C1 segment of cervical spinal cord (tissue), 14 donors: Measurements from ENCODE around the gene PFN3.

Experiments used
- DNase-seq, 14 donors: peaks; one replicate each; lab custom pipeline; 2025; lab: John Stamatoyannopoulos, UW

Gene PFN3

DNA sequence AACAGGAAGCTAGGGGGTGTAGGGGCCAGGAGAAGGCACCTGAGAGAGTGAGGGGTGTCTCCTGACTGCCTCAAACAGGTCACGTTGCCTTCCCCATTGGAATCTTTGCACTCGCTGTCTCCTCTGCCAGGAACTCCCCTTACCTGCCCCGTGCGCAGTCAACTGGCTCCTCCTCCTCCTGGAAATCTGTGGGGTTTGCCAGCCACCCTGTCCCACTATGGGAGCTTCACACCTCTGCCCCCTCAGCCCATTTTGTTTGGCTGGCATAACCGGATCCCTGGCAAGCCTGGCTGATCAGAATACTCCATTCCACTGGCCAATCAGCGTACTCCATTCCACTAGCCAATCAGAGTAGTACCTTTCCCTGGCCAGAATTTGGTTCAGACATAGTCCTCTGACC is 26.7 kb downstream of the PFN3 start:
- no peak for DNase-seq

DNA sequence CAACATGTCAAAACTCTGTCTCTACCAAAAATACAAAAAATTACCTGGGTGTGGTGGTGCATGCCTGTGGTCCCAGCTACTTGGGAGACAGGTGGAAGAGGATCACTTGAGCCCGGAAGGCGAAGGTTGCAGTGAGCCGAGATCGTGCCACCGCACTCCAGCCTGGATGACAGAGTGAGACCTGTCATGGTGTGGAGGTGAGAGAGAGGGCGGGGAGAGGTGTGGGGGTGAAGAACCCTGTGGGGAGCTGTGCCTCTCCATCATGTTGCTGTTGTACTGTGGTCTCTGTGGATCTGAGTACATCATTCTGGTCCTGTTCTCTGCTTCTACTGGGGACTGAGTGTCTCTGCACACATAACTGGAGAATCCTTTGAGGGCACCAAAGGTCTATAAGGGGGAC is 27.6 kb downstream of the PFN3 start:
- DNase-seq = no peak

DNA sequence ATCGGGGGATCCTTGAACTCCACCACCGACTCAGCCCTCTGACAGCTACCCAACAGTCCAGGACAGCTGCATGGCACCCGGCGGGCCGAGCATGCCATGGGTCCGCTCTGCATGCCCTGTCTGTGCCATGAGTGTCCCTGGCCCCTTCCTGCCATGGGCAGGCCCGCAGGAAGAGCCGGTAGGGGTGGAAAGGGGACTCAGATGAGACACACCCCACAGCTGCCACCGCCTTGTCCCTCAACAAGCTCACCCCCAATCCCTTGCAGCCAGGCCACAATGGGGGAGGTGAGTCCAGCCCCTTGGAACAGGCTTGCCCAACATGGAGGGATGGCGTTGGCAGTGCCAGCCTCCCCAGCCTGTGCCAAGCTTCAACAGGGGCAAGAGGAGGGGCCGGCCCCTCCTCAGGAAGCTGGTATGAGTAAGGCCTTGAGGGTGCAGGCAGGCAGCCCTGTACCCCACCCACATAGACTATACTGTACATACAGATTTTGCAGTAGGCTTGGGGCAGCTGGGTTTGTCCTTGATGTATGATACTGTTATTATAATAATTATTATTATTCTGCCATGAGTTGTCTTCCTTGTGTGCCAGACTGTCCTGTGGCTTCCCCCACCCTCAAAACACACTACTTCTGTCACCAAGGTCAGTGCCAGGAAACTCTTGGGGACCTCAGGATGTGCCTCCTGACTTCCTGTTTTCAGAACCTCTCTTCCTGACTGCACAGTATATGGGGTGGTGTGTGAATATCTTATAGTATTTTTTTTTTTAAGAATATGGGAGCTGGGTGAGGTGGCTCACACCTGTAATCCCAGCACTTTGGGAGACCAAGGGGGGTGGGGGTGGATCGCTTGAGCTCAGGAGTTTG is 28.2 kb downstream of the PFN3 start:
- no peak for DNase-seq

DNA sequence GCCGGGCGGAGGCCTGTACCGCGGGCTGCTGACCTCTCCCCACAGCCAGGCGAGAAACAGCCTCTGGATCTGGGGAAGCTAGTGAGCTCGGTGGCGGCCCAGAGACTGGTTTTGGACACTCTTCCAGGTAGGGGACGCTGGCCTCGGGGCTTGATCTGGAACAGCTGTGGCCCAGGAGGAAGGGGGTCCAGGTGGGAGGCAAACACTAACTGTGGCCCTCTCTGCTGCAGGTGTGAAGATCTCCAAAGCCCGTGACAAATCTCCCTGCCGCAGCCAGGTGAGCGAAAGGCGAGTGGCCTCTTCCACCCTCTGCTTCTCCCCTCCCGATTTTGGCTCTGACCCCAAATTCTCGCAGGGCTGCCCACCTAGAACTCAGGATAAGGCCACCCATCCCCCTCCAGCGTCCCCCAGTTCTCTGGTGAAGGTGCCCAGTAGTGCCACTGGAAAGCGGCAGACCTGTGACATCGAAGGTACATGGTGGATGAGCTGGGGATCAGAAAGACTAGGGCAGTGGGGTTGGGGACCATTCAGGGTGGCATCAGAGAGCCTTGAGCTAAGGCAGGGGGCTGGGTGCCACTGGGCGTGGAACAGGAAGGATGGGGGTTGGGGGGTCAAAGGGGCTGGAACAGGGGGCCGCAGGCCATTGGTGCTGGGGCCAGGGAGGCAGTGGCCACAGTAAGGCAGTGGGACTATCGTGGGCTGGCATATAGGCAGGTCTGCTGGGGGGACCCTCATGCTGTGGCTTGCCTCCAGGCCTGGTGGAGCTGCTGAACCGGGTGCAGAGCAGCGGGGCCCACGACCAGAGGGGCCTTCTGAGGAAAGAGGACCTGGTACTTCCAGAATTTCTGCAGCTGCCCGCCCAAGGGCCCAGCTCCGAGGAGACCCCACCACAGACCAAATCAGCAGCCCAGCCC is 29.1 kb downstream of the PFN3 start:
- DNase-seq = no peak

DNA sequence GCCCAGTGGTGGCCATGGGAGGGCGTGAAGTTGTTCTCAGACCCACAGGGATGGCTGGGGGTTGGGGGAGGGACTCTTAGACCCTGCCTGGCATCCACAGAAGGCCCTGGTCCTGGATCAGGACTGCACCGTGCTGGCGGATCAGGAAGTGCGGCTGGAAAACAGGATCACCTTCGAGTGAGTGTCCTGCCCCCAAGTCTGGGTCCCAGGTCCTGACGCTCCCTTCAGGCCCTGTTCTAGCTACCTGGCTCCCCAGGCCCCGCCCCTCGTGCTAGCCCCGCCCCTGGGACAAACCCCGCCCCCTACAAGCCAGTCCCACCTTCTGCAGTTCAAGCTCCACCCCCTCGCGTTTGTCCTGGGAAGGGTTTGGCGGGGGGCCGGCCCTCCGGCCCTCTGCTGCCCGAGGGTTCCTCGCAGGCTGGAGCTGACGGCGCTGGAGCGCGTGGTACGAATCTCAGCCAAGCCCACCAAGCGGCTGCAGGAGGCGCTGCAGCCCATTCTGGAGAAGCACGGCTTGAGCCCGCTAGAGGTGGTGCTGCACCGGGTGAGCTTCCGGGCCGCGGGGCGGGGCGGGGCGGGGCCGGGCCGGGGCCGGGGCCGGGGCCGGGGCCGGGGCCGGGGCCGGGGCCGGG is 29.9 kb downstream of the PFN3 start:
- DNase-seq = peak in 6 of 14 donors; percentile 5 to 72 (median 28)

DNA sequence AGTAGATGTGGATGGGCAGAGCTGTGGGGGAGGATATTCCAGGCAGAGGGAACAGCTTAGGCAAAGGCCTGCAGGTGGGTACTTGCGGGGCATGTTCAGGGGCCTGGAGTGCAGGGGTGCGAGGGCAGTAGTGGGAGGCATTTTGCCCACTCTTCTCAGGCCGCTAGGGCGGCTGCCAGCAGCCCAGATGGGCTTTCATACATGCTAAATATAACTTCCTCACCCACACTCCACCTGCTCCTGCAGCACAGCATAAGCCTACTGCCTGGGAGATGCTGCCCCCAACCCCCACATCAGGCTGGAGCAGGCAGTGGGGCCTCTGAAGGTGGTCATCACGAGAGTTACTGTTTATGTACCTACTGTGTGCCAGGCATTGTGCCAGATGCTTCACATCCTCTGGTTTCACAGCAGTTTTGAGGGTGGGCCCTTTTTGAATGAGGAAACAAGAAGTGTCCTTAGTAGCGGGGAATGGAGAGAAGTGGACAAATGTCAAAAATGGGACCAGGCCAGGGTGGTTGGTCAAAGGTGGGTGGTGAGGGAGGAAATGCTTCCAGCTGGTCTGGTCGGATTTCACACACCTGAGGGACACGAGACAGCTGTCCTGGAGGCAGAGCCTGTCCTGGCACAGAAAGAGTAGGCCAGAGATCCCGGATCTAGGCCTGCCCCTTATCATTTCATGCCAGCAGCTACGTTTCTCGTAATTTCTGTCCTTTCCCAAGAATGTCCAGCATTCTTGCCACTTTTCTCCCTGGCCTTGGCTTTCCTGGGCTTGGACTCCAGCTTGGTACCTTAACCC is 30.6 kb downstream of the PFN3 start:
- DNase-seq = no peak

DNA sequence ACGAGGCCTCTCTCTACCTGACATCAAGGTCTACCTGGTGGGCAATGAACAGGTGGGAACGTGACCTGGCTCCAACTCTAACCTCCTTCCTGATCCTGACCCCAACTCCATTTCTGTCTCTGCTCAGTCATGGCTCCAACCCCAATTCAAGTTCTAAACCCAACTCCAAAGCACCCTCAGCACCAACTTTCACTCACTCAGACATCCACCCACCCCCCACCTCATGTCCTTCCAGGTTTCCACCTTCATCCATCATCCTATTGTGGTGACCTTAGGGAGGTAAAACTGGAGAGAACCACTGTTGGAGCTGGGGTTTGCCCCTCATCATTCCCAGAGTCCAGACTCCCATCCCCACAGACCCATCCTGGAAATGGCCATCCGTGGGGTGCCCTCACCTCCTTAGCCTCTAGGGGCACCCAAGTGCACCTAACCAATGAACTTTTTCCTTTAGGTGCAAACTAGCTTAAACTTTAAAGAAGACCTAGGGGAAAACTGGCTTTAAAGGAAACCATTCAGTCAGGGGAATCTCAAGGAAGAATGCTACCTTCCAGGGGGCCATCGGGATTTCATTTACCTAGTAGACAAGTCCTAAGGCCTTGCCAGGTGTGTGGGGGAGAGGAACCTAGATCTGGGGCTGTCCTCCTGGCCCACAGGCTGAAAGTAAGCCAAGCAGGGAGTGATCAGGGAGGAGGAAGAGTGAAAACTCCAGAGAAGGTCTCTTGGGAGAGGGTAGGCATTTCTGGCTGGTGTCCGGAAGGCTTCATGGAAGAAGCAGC is 31.4 kb downstream of the PFN3 start:
- DNase-seq = no peak

DNA sequence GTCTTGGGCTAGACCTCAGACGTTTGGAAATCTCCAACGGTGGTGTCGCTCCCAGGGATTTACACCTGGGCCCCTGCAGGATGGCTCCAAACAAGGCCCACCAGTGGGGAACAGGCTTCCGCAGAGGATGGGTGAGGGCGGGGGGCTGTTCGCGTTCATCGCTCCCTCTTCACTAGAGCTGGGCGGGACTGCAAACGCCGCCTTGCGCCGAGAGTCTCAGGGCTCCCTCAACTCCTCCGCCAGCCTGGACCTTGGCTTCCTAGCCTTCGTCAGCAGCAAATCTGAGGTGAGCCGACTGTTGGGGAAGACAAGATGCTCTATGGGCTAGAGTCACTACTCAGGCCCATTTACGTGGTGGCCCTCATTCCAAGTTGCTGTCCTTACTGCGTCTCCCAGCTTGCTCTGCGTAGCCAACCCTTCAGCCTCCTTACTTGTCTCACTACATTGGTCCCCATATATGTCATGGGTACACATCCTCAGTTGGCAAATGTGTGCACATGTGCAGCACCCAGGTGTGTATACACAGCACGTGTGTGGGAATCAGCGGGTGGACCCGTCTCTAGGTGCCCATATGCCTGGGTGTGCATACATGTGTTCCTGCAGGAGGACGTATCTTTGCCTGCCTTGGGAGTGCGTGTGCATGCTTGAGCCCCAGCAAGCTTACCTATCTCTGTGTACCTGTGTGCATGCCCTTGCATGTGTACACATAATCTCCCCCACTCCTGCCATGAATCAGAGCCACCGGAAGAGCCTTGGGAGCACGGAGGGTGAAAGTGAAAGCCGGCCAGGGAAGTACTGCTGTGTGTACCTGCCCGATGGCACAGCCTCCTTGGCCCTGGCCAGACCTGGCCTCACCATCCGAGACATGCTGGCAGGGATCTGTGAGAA is 32.2 kb downstream of the PFN3 start:
- no peak for DNase-seq

DNA sequence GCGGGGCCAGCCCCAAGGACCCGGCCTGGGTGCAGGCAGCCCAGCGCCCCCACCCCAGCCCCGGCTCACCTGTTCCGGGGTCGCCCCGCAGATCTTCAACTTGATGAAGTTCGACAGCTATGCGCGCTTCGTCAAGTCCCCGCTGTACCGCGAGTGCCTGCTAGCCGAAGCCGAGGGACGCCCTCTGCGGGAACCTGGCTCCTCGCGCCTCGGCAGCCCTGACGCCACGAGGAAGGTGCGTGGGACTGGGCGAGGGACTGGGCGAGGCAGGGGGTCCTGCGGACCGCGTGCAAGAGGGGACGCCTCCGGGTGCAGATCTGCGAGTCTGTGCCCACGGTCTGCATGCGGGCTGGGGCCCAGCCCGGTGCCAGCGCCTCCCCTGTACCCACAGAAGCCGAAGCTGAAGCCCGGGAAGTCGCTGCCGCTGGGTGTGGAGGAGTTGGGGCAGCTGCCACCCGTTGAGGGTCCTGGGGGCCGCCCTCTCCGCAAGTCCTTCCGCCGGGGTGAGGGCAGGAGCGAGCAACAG is 33.1 kb downstream of the PFN3 start:
- no peak for DNase-seq

DNA sequence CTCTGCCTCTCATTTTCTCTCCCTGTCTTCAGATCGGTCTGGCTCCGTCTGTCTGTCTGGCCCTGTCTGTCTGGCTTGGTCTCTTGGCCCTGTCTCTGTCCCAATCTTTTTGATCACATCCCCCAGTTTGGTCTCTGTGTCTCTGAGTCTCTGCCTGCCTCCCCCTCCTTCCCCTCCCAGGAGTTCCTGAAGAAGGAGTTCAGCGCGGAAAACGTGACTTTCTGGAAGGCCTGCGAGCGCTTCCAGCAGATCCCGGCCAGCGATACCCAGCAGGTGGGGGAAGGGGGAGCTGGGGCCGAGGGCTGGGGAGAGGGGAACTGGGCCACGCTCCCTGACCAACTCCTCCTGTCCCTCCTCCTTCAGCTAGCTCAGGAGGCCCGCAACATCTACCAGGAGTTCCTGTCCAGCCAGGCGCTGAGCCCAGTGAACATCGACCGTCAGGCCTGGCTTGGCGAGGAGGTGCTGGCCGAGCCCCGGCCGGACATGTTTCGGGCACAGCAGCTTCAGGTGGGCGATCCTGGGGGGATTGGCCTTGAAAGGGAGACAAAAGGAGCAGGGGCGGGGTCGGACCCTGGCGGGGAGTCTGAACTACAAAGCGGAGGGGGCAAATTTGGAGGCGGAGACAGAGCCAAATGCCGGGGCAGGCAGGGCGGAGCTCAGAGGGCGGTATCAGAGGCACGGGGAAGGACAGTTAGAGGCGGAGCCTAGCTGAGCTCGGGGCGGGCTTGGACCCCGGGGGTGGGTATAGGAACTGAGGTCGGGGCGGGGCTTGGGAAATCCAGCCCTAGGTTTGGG is 33.7 kb downstream of the PFN3 start:
- peak in 9 of 14 donors; percentile 10 to 56 (median 28) for DNase-seq

DNA sequence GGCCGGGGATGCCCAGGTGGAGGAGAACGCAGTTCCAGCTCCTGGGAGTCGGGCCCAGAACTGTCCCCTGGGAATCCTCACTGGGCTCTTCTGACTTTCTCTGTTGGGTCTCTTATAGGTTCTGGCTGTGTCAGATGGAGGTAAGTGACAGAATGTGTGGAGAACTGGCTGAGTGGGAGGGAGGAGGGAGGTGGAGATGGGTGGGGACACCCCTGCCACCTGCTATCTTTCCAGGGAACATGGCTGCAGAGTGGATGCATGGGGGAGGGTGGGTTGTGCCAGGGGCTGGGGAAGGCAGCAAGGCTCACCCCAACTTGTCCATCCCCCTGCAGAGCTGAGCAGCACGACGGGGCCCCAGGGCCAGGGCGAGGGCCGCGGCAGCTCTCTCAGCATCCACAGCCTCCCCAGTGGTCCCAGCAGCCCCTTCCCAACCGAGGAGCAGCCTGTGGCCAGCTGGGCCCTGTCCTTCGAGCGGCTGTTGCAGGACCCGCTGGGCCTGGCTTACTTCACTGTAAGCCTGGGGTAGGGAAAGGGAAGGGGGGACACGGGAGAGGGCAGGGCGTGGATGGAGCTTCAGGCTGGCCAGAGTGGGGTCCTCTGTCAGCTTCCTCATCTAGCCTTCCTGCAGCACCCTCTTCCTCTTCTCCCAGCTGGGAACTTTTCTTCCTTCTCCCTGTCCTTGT is 34.5 kb downstream of the PFN3 start:
- DNase-seq = no peak

DNA sequence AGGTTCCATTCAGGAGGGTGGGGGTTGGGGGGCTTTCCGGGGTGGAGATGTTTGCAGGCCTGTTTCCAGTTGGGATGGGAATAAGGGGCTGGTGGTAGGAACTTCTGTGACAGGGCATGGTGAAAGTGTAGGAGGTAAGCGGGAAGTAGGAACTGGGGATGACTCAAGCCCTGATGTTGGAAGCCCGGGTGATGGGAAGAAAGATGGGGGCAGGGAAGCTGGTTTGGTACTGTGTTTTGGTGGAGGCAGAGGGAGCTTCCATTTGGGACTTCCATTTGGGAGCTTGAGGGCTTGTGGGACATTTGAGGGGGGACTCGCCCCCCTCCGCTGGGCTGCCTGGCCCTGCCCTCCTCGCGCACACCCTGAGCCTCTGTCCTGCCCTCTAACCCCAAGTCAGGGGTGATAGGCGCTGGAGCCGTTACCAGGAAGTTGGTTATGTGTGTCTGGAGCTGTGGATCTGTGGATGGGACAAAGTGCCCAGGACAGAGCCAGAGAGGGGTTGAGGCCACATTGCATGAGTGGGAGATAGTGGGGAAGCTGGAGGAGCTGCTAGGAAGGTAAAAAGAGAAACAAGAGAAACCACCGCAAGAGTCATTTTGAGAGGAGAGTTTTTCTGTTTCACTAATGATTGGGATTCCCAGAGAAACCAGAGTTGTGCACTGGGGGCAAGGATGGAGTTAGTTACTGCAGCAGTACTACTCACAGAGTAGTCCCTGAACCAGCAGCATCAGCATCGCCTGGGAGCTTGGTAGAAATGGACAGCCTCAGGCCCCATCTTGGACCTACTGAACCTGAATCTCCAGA is 36.1 kb downstream of the PFN3 start:
- no peak for DNase-seq

DNA sequence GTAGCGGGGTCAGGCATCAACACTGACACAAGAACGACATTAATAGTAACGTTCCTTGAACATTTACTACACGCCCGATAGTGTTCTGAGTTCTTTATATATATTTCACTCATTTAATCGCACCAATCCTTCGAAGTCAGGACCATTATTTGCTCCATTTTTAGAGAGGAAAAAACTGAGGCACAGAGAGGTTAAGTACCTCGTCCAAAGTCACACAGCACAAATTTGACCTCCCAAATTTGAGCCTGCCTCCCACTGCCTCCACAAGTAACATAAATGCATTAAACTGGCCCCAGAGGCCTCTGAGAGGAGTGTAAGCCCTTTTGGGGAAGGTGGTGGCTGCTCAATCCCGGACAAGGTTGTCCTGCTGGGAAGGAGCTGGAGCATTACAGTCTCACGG is 36.9 kb downstream of the PFN3 start:
- DNase-seq = no peak

DNA sequence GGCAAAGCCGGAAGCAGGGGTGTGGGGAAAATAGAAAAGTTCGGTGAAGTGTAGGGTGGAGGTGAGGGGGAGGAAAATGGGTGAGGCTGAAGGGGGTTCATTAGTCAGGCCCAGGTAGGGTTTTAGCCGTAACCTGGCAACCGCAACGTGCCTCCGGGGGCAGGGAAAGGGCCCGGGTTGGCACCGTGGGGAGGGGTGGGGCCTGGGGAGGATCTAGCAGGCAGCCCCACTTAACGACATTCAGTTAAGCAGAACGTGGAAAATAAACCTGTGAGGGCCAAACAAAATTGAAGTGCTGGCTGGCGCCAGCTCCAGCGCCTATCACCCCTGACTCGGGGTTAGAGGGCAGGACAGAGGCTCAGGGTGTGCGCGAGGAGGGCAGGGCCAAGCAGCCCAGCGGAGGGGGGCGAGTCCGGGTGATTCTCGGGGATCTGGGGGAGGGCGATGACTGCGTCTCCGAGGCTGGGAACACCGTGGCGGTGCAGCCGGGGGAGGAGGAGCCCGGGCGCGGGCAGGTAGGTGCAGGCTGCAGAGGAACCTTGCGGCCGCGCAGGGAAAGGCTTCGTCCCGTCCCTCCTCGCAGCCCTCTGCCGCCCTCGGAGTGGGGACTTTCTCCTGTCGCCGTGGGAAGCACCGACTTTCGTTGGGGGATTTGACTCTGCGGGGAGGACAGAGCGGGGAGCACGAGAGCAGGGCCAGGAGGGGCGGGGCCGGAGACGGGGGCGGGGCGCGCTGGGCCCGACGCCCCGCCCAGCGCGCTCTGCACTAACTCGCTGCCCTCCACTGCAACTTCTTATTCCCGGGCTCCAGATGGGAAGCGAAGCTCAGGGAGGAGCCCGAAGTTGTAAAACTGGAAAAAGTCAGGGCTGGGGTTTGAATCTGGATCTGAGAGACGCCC is 37.6 kb downstream of the PFN3 start:
- peak in 2 of 14 donors; percentile 8 to 15 for DNase-seq

DNA sequence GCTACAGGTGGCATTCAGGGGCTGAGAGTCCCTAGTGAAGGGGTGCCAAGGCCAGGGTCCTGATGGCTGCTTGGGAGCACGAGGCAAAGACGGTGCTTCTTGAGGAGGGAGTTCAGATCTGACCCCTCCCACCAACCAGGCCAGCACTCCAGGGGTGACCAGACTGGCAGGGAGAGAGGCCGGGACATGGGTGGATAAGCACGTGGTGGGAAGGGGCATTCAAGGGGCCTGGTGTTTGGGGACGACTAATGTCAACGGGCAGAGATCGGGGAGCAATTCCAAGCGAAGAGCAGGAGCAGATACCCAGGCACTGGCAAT is 38.2 kb downstream of the PFN3 start:
- DNase-seq = no peak
